Measurements from ENCODE around the gene USH1C.

The USH1C gene

GRCh38 chr11:17502630-17503029, 41.6 kb downstream of the USH1C start:
- DNase-seq (ENCODE audit: low spot score): no peak

GRCh38 chr11:17500673-17501072, 43.5 kb downstream of the USH1C start:
- DNase-seq (ENCODE audit: low spot score): no peak

GRCh38 chr11:17498475-17498874, 45.7 kb downstream of the USH1C start:
- DNase-seq (ENCODE audit: low spot score): no peak

- DNase-seq (ENCODE audit: low spot score): no peak
These were observed 46.2 kb downstream of the USH1C start for GRCh38 chr11:17498058-17498457.

GRCh38 chr11:17496406-17496805, 47.8 kb downstream of the USH1C start:
- DNase-seq (ENCODE audit: low spot score): no peak

GRCh38 chr11:17494019-17494418, 50.2 kb downstream of the USH1C start:
- DNase-seq (ENCODE audit: low spot score): no peak

- no peak for DNase-seq (ENCODE audit: low spot score)
These were observed 53.3 kb downstream of the USH1C start for GRCh38 chr11:17490938-17491337.

GRCh38 chr11:17490232-17490631, 54.0 kb downstream of the USH1C start:
- no peak for DNase-seq (ENCODE audit: low spot score)

- no peak for DNase-seq (ENCODE audit: low spot score)
These were observed 54.5 kb downstream of the USH1C start for GRCh38 chr11:17489751-17490150.

- no peak for DNase-seq (ENCODE audit: low spot score)
These were observed 55.7 kb downstream of the USH1C start for GRCh38 chr11:17488563-17488962.

GRCh38 chr11:17486646-17487045, 57.6 kb downstream of the USH1C start:
- no peak for DNase-seq (ENCODE audit: low spot score)

GRCh38 chr11:17483505-17483904, 60.7 kb downstream of the USH1C start:
- no peak for DNase-seq (ENCODE audit: low spot score)

- DNase-seq (ENCODE audit: low spot score): no peak
These were observed 62.3 kb downstream of the USH1C start for GRCh38 chr11:17481905-17482304.

- DNase-seq (ENCODE audit: low spot score): peak; percentile 79
These were observed 64.7 kb downstream of the USH1C start for GRCh38 chr11:17479284-17480214.

GRCh38 chr11:17478070-17478469, 66.1 kb downstream of the USH1C start:
- DNase-seq (ENCODE audit: low spot score): no peak

GRCh38 chr11:17477361-17477760, 66.9 kb downstream of the USH1C start:
- DNase-seq (ENCODE audit: low spot score): no peak

GRCh38 chr11:17477084-17477333, 67.2 kb downstream of the USH1C start:
- no peak for DNase-seq (ENCODE audit: low spot score)

- DNase-seq (ENCODE audit: low spot score): peak; percentile 82
These were observed 67.7 kb downstream of the USH1C start, which contains the start of gene ABCC8 for GRCh38 chr11:17476317-17477083. ABCC8 (minus strand) TSS chr11:17476845; CDS start chr11:17476776, 69 bp downstream.

GRCh38 chr11:17475666-17476316, 68.4 kb downstream of the USH1C start:
- DNase-seq (ENCODE audit: low spot score): peak; percentile 50

- peak; percentile 85 for DNase-seq (ENCODE audit: low spot score)
These were observed 71.0 kb downstream of the USH1C start for GRCh38 chr11:17473071-17473744.

GRCh38 chr11:17472467-17472866, 71.7 kb downstream of the USH1C start:
- peak; percentile 55 for DNase-seq (ENCODE audit: low spot score)

GRCh38 chr11:17471501-17471900, 72.7 kb downstream of the USH1C start:
- DNase-seq (ENCODE audit: low spot score): no peak

Measured in D341Med (cell line).